ENCODE data around the gene CCDC78. TPM values are rescaled to one million over a fixed set of nuclear protein-coding genes. Genes with fewer than 3 reads are reported as not detected.

The CCDC78 gene
- total and polyA plus RNA-seq, 2 experiments from 2014 or later = 10.5 to 12.6 TPM

DNA sequence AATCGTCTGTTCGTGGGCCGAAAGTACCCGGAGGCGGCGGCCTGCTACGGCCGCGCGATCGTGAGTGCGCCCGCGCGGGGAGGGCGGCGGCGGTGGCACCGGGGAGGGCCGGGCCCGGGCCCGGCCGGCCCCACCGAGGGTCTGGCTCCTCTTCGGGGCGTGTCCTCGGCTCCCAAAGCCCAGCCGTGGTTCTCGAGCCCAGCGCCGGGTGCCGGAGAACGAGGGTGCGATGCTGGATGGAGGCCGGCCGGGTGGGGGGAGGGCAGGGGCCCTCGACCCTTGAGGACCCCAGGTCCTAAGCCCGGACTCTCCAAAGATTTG, 45.7 kb downstream of the CCDC78 start:
- H2AFZ ChIP-seq = no peak overlapping the region
- Mint-ChIP-seq H3K27ac (no peak overlapping the region; the same call in 1 of the 2 replicates), H3K9me3 (no peaks in the 10 kb centered on the region; the same call in 1 of the 3 replicates), H3K4me3 (peak overlapping the region; percentile 84), H3K36me3 (ENCODE audit: low read depth) (peaks cover 24% of the 10 kb centered on the region), H3K27me3 (ENCODE audit: insufficient read depth, low read depth, poor library complexity) (peaks cover 23% of the 10 kb centered on the region), H3K4me1 (peaks cover 26% of the 10 kb centered on the region)
- DNase-seq (ENCODE audit: low spot score) (no peak), ATAC-seq (no peak)
- peaks cover 14% of the 10 kb centered on the region; the same call in 1 of the 2 replicates for H4K20me1 ChIP-seq (replicated peaks; ENCODE audit: insufficient read depth)
- peak overlapping the region; percentile 71 for H3K4me3 ChIP-seq
- H3K4me1 ChIP-seq (ENCODE audit: insufficient read depth) = peaks cover 16% of the 10 kb centered on the region; the same call in 1 of the 2 replicates
- H3F3A ChIP-seq (replicated peaks; ENCODE audit: low read depth) = peaks cover 27% of the 10 kb centered on the region
- peak overlapping the region; percentile 86 for H3K4me2 ChIP-seq
- H3K9me2 ChIP-seq (ENCODE audit: insufficient read depth) = no peaks in the 10 kb centered on the region
- TF ChIP-seq EZH2phosphoT487 (IDR thresholded peaks at IDR 0.05; ENCODE audit: unreplicated experiment) (no peak), REST (IDR thresholded peaks at IDR 0.05; ENCODE audit: unreplicated experiment) (no peak), EZH2 (IDR thresholded peaks at IDR 0.05; ENCODE audit: low read depth, unreplicated experiment) (no peak), ZNF462 (CRISPR knock-in tag; IDR thresholded peaks at IDR 0.05) (no peak), POLR2AphosphoS5 (IDR thresholded peaks at IDR 0.05; ENCODE audit: low read depth) (no peak), ZNF331 (CRISPR knock-in tag; IDR thresholded peaks at IDR 0.05; ENCODE audit: low read depth) (no peak), STAT1 (IDR thresholded peaks at IDR 0.05; ENCODE audit: unreplicated experiment) (no peak), ZNF114 (CRISPR knock-in tag; IDR thresholded peaks at IDR 0.05) (no peak), CREB1 (CRISPR knock-in tag; IDR thresholded peaks at IDR 0.05; ENCODE audit: low read depth) (no peak), JUNB (IDR thresholded peaks at IDR 0.05; ENCODE audit: unreplicated experiment) (no peak), NANOG (IDR thresholded peaks at IDR 0.05; ENCODE audit: borderline replicate concordance) (no peak)
- TF ChIP-seq, protein P1, sequence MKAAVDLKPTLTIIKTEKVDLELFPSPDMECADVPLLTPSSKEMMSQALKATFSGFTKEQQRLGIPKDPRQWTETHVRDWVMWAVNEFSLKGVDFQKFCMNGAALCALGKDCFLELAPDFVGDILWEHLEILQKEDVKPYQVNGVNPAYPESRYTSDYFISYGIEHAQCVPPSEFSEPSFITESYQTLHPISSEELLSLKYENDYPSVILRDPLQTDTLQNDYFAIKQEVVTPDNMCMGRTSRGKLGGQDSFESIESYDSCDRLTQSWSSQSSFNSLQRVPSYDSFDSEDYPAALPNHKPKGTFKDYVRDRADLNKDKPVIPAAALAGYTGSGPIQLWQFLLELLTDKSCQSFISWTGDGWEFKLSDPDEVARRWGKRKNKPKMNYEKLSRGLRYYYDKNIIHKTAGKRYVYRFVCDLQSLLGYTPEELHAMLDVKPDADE (IDR thresholded peaks at IDR 0.05) = no peak
- TF ChIP-seq, protein P2, sequence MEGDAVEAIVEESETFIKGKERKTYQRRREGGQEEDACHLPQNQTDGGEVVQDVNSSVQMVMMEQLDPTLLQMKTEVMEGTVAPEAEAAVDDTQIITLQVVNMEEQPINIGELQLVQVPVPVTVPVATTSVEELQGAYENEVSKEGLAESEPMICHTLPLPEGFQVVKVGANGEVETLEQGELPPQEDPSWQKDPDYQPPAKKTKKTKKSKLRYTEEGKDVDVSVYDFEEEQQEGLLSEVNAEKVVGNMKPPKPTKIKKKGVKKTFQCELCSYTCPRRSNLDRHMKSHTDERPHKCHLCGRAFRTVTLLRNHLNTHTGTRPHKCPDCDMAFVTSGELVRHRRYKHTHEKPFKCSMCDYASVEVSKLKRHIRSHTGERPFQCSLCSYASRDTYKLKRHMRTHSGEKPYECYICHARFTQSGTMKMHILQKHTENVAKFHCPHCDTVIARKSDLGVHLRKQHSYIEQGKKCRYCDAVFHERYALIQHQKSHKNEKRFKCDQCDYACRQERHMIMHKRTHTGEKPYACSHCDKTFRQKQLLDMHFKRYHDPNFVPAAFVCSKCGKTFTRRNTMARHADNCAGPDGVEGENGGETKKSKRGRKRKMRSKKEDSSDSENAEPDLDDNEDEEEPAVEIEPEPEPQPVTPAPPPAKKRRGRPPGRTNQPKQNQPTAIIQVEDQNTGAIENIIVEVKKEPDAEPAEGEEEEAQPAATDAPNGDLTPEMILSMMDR (conservative IDR thresholded peaks at IDR 0.05; ENCODE audit: low read depth in 2 of 2) = no peak
- H3K36me3 ChIP-seq (ENCODE audit: insufficient read depth) = no peaks in the 10 kb centered on the region; the same call in 1 of the 2 replicates
- peaks cover 9% of the 10 kb centered on the region; the same call in 1 of the 2 replicates for H3K79me2 ChIP-seq (replicated peaks; ENCODE audit: insufficient read depth)
- H3K27me3 ChIP-seq (ENCODE audit: insufficient read depth) = no peaks in the 10 kb centered on the region
- H3K27ac ChIP-seq (ENCODE audit: low read depth) = no peak overlapping the region

All from GM23338 (cell line).